ENCODE results near the gene RGS12.

DNA sequence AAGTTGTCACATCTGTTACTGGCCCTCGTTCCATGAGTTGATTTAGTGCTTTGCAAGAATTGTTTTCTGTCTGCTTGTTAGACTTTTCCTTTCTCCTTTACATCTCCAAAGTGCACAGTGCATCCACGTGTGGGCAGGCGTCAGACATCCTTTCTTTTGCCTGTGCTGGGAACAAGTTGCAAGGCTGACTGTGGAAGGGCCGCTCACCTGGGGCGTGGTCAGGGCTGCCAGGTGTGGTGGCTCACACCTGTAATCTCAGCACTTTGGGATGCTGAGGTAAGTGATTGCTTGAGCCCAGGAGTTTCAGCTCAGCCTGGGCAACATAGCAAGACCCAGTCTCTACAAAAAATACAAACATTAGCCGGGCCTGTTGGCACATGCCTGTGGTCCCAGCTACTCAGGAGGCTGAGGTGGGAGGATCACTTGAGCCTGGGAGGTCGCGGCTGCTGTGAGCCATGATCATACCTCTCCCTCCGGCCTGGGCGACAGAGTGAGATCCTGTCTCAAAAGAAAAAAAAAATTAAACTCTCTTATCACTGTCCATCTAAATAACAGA is 46.2 kb downstream of the RGS12 start:
- TF ChIP-seq, protein P1, sequence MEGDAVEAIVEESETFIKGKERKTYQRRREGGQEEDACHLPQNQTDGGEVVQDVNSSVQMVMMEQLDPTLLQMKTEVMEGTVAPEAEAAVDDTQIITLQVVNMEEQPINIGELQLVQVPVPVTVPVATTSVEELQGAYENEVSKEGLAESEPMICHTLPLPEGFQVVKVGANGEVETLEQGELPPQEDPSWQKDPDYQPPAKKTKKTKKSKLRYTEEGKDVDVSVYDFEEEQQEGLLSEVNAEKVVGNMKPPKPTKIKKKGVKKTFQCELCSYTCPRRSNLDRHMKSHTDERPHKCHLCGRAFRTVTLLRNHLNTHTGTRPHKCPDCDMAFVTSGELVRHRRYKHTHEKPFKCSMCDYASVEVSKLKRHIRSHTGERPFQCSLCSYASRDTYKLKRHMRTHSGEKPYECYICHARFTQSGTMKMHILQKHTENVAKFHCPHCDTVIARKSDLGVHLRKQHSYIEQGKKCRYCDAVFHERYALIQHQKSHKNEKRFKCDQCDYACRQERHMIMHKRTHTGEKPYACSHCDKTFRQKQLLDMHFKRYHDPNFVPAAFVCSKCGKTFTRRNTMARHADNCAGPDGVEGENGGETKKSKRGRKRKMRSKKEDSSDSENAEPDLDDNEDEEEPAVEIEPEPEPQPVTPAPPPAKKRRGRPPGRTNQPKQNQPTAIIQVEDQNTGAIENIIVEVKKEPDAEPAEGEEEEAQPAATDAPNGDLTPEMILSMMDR (IDR thresholded peaks at IDR 0.05), result no peak
- TF ChIP-seq EZH2 (IDR thresholded peaks at IDR 0.05; ENCODE audit: borderline replicate concordance, insufficient read depth, low read depth, low read length, poor library complexity, severe bottlenecking), result no peak

Data from B cell (primary cell).